NOMO-1 (cell line): ENCODE data around the gene C2orf92.
A peak's percentile ranks its signal among the peaks of the same experiment; 100 is the strongest.
"Not testable (repeated sequence)": the region's sequence is repeated elsewhere in the genome, so short reads cannot be mapped to it uniquely, and the experiment has no call there.

Experiments
- DNase-seq, 2 experiments: peaks; one replicate each; lab custom pipeline; 2025; ENCODE audit not compliant: unreplicated experiment in 2 of 2; lab: John Stamatoyannopoulos, UW

The C2orf92 gene

DNA sequence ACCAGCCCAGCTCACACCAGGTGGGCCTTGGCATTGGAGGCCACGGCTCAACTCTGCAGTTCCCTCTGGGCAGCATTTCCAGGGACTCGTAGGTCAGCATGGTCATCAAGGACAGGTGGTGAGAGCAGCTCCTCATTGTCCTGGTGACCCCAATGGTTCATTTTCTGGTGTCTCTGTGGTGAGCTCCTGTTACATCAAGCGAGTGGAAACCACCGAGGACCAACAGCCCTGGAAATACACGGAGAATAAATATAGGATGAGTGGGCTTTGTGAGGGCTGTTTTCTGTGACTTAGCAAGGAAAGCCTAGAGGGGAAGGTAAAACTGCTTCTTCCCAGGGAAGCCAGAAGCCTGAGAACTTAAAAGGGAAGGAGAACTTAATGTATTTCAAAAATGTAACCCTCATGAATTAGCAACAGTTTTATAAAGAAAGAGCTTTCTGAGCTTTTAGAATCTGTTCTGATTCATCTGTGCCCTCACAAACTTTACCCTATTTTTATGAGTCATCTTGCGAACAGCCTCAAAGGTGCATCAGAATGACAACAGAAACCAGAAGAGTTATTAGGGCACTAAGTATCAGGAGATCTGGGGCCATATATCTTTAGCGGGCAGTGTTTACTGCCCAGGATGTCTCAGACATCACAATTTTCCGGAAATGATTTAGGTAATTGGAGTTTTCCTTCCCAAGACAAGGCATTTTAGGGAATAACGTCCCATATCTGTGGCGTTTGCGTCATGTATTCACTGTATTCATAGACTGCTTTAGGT, 18.7 kb downstream of the C2orf92 start:
- no peak for DNase-seq

DNA sequence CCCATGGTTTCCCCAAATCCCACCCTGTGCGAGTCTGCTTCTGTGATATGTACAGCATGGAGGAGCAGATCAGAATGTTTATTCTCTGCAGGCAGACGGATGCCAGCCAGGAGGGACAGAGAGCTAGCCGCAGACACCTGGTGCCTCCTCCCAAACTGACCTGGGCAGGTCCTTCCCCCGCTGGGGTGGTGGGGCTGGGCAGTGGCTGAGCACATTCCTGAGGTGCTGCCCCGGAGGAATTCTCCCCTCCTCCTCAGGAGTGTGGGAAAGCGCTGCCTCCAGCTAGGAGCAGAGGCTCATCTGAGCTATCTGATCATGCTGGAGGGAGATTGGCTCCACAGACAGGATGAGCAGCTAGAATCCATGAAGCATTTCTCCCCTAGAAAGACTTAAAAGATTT, 21.7 kb downstream of the C2orf92 start:
- DNase-seq, result no peak

DNA sequence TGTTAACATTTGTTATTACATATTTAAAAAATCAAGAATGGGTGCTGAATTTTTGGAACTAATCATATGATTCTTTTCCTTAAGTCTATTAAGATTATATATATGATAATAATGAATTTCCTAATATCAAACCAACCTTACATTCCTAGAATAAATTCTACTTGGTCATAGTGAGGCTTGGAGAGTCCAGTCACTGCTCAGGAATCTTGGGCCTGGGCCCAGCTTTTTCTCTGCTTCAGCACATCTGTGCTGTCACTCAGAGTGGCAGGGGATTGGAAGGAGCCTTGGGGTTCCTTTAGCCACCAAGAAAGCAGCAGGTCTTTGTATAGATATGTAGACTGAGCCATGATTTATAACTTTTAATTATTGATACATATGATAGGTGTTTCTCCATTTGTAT, 24.0 kb downstream of the C2orf92 start:
- no peak for DNase-seq

DNA sequence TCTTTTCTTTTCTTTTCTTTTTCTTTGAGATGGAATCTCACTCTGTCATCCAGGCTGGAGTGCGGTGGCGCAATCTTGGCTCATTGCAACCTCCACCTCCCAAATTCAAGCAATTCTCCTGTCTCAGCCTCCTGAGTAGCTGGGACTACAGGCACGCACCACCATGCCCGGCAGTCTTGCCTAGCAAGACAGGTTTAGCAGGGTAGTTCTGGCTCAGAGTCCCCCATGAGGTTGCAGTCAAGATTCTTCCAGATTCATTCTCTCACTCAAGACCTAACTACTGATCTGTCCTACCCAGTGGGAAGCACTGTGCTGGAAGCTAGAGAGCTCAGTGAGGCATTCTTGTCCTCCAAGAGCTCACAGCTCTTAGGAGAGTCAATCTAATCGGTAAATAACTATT, 26.2 kb downstream of the C2orf92 start:
- DNase-seq, result no peak

DNA sequence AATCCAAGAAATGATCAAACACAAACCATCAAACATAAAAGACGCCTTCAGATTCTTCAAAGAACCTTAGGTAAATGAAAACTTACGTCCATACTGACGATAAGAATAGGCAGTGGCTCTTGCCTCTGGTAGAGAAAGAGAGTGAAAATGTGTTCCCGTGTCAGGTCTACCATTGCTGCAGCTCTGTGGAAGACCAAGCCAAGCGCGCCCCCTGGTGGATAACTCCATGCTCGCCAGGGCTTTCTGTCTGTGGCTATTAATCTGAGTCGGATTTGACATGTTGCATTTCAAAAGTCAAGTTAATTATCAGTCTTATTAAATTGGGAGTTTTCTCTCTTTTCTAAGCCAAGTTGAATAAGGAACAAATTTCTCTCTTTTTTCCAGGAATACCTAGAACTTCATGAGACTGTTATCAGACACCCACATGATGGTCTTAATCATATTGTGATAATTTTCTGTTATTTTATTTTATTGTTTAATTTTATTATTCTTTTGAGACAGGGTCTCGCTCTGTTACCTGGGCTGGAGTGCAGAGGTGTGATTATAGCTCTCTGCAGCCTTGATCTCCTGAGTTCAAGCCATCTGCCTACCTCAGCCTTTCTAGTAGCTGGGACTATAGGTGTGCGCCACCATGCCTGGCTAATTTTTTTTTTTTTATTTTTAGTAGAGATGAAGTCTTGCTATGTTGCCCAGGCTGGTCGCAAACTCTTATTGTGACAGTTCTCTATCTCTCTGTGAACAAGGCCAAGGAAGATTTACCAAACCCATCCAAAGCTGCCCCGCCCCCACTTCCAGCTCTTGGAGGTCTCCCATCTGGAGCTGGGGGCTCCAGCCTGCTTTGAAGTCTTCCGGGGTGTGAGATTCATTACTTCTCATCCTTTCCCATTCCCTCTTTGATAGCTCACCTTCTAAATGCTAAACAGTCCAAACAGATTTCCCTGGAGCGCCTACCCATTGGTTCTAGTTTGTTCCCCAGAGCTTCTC, 28.0 kb downstream of the C2orf92 start:
- peak; percentile 50 to 84 for DNase-seq

DNA sequence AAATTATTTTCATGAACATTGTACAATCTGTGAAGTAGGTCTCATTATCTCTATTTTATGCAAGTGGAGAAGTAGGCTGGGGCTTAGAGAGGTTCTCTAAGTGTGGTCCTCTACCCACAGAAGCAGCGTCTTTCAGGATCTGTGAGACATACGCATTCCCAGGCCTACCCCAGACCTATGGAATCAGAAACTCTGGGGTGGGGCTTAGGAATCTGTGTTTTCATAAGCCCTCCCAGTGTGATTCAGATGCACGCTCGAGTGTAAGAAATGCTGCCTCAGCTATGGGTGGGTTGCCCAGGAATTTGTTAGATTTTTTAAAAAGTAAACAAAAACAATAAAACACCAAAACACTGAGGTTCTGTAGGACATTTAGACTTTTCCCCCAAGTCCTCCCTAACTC, 29.0 kb downstream of the C2orf92 start:
- no peak for DNase-seq

DNA sequence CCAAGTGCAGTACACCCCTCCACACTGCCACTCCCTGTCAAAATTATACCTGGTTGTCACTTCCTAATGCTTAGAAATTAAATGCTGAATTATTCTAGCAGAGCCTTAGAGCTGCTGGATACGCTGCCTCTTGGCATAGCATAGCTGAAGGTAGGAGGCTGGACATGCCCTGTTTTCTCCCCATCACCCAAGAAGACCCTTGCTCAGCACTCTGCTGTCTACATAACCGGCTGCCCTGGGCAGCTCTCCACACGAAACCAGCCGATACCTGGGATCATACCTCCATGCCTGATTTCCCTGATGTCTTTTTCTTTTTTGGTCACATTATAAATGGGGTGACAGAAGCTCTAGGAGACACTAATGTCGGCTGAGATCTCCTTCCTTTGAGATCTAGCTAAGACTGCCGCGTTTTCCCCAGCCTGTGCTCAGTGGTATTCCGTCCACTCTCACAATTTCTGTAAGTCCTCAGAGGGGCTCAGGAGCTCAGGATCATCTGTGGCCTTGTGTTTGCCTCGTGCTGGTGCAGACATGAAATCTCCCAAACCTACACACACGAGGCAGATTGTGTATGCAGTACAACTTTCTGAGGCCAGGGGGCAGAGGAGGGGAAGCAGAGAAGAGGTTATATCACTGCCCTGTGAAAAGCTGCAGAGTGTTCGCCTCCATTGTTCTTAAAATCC, 30.4 kb downstream of the C2orf92 start:
- DNase-seq, result peak; percentile 71 to 87

DNA sequence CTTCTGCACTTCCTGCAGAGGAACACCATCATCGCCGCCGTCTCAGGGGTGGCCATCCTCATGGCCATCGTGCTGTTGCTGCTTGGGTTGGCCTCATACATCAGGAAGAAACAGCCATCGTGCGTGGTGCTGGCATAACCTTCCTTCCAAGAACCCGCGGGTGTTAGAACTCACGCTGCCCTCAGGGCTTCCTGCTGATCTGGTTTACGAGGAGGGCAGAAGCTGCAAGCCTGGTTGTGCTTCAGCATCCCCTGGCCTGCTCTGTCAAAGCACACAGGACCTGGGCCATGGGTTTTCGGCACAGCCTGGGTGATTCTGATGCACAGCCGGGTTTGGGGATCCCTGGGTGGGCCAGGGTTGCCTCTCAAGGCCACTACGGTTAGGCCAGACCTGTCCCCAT, 31.7 kb downstream of the C2orf92 start:
- DNase-seq, result no peak

DNA sequence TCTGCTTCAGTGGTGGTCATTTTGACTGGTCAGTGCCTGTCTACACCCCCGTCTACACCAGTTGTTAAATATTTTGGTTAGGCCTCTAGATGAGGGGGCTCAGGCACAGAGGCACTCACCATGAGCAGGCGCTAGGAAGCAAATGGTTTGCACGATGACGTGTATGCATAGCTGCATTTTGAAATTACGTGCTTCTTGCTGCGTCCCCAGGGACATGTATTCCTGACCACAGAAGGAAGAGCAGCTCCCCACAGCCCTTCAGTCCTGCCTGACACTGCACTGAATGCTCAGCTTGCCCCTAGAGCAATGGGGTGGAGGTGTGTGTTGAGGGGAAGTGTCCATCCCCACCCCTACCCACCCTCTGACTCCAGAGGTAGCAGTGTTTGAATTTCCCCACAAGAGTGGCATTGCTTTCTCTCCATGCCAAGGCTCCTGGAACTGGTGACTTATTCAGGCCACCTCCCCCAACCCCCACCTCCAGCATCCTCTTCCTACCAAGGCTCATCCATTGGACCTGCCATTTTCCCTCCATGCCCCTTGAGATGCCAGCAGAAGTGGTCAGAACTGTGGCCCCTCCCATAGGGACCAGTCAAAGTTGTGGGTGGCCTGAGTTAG, 32.4 kb downstream of the C2orf92 start:
- no peak for DNase-seq

DNA sequence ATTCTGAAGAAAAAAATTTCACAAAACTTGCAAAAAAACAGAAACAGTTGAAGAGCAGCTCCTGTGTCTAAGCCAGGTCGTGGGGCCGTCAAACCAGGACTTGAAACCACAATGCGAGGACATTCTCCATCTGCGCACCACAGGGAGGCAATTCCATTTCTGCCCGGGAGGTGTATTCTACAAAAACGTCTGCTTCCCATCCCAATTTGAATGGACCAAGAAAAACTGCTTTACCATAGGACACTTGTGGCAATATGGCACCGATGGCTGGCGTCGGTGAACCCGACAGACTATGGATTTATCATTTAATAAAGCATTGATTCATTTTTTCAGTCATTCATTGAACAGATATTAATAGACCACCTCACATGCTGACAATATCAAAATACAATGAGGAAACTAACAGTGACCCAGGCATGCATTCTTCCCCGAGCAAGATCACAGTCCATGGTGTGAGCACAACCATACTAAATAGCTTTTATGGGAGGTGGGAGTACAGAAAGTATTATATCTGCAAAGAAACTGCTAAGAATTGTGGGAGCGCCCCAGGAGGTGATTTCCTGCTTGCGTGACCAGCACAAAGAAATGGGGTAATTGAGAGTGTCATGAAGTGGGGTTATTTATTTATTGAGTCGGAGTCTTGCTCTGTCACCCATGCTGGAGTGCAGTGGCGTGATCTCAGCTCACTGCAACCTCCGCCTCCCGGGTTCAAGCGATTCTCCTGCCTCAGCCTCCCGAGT, 33.4 kb downstream of the C2orf92 start:
- DNase-seq, result no peak

DNA sequence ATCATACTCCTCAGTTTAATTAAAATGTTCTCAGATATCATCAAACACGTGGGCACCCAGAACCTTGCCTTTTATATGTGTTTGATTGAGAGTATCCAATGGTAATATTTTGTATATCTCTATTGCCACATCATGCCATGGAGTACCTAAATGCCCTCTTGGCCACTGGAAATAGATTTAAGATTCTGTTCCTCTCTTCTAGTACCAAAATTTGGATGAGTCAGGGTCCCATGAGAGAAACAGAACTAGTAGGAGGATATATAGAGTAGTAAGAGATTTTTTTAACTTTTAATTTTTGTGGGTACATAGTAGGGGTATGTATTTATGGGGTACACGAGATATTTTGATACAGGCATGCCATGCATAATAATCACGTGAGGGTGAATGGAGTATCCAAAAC, 34.2 kb downstream of the C2orf92 start:
- DNase-seq, result no peak

DNA sequence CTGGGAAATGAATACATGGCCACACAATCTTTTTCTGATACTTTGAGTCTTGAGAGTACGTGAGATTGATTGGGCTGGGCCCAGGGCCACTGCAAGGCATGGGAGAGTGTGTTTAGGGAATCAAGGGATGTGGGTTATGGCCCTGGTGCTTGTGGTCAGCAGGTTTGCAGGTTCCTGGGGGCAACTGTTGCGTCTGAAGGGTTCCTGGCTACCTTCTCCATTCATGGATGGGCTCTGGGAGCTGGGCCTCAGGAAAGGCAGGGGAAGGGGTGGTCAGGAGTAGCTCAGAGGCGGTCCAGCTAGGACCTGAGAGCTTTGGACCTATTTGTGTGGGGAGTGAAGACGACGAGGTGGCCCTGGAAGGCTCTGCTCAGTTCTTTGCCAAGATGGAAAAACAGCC, 35.5 kb downstream of the C2orf92 start:
- no peak for DNase-seq

DNA sequence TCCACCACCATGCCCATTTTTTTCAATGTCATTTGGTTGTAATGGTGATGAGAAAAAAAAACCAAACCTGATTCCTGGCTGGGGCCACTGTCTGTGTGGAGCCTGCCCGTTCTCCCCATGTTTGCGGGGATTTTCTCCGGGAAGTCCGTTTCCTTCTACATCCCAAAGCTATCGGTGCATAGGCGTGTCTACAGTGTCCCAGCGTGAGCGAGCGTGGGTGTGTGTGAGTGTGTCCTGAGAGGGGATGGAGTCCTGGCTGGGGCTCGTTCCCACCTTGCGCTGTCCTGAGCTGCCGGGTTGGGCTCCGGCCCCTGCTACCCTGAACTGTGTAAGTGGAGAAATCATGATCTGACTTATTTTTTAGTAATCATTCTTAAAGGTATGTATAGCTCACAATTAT, 36.6 kb downstream of the C2orf92 start:
- DNase-seq, result no peak

DNA sequence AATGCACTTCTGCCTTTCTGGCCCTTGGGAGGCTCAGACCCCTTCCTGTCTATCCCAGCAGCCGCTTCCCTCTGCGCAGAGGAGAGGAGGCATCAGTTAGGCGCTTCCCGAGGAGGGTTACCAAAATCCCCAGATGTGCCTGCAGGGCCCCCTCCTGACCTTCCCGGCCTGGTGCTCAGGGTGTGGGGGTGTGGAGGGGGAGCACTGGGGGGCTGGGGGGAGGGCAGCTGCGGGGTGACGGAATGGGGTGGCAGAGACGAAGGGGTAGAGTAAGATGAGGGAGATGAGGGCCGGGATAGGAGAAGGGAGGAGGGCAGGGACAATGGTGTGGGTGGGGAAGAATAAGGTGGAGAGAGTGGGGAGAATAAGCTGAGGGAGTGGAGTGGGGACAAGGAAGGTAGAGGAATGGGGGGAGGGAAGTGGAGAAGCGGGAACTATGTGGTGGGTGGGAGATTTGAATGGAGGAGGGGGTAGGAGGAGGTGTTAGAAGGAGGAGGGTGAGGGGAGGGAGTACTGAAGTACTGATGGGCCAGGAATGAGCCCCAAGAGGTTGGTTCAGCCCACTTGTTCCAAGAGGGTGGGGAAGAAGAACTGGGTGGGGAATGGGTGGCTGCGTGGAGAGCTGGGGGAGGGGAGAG, 37.3 kb downstream of the C2orf92 start:
- DNase-seq, result no peak

DNA sequence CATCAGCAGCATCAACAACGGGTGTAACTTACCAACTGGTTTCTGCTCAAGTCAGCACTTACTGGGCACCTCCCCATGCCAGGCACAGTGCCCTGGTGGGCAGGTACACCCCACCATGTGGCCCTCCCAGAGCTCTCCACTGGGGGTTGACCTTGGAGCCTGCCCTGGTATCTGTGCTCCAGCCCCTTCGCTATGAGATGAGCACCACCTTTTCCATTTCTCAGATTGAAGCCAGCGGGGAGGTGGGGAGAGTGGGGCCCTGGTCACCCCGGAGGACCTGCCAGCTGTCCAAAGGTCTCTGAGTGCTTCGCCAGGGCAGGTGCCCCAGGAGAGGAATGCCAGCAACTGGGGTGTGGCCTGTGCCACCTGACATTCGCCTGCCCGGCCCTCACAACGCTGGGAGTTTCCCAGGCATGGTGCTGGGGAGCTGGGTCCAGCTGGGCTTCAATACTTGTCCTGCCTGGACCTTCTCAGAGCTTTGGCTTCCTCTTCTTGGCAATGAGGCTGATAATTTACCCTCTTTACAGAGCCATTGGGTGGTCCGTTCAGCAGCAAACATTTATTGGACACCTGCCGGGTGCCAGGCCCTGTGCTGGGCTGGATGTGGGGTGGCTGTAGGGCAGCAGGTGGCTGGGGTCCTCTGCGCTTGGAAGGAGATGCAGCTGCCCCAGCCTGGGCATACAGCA, 38.0 kb downstream of the C2orf92 start:
- DNase-seq, result no peak

DNA sequence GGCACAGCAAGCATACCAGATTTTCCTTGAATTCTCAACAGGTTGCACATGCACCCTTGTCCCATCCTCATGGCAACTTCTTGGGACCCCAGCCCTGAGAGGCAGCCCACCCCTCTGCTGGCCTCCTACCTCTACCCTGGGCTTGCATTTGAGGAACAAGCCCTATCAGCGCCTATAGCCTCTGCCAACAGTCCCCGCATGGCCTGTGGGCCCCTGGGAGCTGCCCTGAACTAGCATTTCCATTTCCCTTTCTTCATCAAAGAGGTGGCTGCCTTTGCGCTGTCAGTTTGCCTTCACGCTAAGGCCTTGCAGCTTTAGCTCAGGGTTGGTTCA, 38.5 kb downstream of the C2orf92 start:
- no peak for DNase-seq

DNA sequence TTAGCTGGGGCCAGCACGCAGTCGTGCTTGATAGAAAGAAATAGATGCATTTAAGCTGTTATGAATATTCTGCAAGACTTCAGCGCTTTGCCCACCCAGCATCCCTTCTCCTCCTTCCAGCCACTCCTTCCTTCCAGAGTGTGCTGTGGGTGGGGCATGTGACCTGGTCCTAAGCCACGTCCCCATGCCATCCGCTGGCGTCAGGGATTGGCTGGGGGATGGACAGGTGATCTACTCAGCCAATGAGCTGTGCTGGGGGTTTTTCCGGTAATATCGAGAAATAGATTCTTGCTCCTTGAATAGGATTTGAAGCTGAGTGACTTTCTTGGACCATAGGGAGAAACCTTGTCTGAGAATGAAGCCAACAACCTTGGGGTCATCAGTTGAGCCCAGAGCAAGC, 39.1 kb downstream of the C2orf92 start:
- DNase-seq, result no peak

DNA sequence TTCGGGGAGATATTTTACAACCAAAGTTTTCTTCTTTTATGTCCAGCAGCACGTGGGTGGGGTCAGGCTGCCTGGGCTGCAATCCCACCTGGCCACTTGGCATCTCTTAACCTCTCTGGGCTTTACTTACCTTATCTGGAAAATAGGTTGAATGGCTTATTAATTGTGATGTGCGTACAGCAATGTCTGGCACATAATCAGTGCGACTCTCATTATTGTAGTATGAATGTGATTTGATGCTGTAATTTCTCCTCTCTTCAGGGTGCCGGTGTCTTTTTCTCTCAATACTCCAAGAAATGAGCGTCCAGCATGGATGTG, 41.8 kb downstream of the C2orf92 start:
- no peak for DNase-seq

DNA sequence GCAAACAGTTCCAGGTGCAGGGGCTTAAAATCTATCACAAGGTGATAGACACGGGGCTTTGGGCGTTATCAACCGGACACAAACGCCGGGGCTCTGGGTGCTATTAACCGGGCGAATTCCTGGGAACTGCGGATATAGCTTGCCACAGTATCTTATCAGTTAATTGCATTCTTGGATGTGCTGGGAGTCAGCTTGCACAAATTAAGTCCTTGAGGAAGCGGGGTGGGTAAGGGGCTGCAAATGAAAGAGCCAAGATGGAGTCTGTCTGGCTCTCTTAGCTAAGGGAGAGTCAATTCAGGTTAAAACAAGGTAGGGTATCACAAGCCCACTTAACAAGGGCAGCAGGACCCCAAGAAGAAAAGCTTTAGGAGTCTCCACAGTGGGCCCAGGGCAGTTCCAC, 42.7 kb downstream of the C2orf92 start:
- DNase-seq, result not testable (repeated sequence)
